Tibial artery (tissue), 4 donors: ENCODE results near the gene CHN1.

Experiments
- DNase-seq, 2 donors: peaks; one replicate each; pipeline ENCODE4 v3.0.0-alpha.2; 2019
- H3K27ac ChIP-seq, 2 donors: fragments of 200-600 bp; sonication (generic) in 1 of 2; 1 replicate in 1 of 2; 2 replicates in 1 of 2; pipeline ENCODE4 v1.5.1; 2018 to 2019; ENCODE audit warnings: mild to moderate bottlenecking in 1 of 2
- H3K27me3 ChIP-seq, 2 donors: fragments of 200-600 bp; sonication (generic) in 1 of 2; one replicate each; pipeline versions ENCODE4 v1.5.1 to v1.6.0; 2016 to 2019
- H3K36me3 ChIP-seq, 3 donors: fragments of 200-600 bp; sonication (generic) in 2 of 3; one replicate each; pipeline ENCODE4 v1.5.1; 2016 to 2019; ENCODE audit warnings: mild to moderate bottlenecking in 2 of 3
- H3K4me1 ChIP-seq, 4 donors: fragments of 200-600 bp; sonication (generic) in 2 of 4; 1 replicate in 3 of 4; 2 replicates in 1 of 4; pipeline ENCODE4 v1.5.1; 2016 to 2019
- H3K4me3 ChIP-seq, 2 donors: fragments of 200-600 bp; sonication (generic) in 1 of 2; 1 replicate in 1 of 2; 2 replicates in 1 of 2; pipeline ENCODE4 v1.5.1; 2018 to 2019; ENCODE audit warnings: mild to moderate bottlenecking in 2 of 2
- H3K9me3 ChIP-seq, 3 donors: fragments of 200-600 bp; sonication (generic) in 1 of 3; one replicate each; pipeline ENCODE4 v1.5.1; 2016 to 2019
- CTCF ChIP-seq, 2 experiments: fragments of 200-600 bp in 1 of 2; fragments of 450-650 bp in 1 of 2; IDR thresholded peaks; one replicate each; pipeline ENCODE4 v1.5.1; 2017 to 2019; ENCODE audit warnings: antibody characterized with exemption in 2 of 2, mild to moderate bottlenecking in 1 of 2, moderate library complexity in 1 of 2
- intact Hi-C: fragments of 100-400 bp; cut with DNase I; formaldehyde crosslinking; loops from one replicate; pipeline ENCODE4 v1.15.0; 2023; ENCODE audit warnings: low total_unique reads

CHN1 gene

GRCh38 chr2:175030380-175031271 lies 25.4 kb upstream of the CHN1 start:
- H3K9me3 ChIP-seq, result no peaks in the 10 kb centered on the region
- H3K4me3 ChIP-seq, result no peak overlapping the region
- H3K27ac ChIP-seq, result peak overlapping the region in 1 of 2 donors; percentile 96
- DNase-seq, result no peak
- peaks cover 0 to 40% (median 5%) of the 10 kb centered on the region in 4 donors for H3K4me1 ChIP-seq
- peak in 1 of 2 experiments; percentile 22 for TF ChIP-seq CTCF (IDR thresholded peaks at IDR 0.05)
- no peaks in the 10 kb centered on the region for H3K27me3 ChIP-seq
- no peaks in the 10 kb centered on the region for H3K36me3 ChIP-seq
- intact Hi-C loops, result loop anchor here (10.0 kb wide), 1 partner anchor 144 kb away; no protein-coding TSS in a partner anchor

GRCh38 chr2:175027755-175028154 lies 22.6 kb upstream of the CHN1 start:
- Histone ChIP-seq H3K36me3 (no peaks in the 10 kb centered on the region), H3K9me3 (no peaks in the 10 kb centered on the region), H3K27ac (peak overlapping the region; percentile 79 to 96), H3K27me3 (no peaks in the 10 kb centered on the region), H3K4me3 (no peak overlapping the region), H3K4me1 (peaks cover 0 to 42% (median 5%) of the 10 kb centered on the region in 4 donors)
- intact Hi-C loops, result no loop called here
- no peak for TF ChIP-seq CTCF (IDR thresholded peaks at IDR 0.05)
- no peak for DNase-seq

DNA sequence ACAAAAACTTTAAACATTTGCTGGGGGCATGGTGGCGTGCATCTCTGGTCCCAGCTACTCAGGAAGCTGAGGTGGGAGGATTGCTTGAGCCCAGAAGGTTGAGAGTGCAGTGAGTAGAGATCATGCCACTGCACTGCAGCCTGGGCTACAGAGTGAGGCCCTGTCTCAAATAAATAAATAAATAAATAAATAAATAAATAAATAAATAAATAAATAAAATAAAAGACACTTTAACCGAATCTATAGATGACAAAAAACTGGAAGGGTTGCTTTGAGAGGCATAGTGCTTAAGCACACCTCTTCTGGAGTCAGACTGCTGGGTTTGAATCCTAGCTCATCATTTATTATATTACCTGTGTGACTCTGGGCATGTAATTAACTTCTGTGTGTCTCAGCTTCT lies 21.2 kb upstream of the CHN1 start:
- Histone ChIP-seq H3K9me3 (no peaks in the 10 kb centered on the region), H3K4me1 (peaks cover 0 to 42% (median 5%) of the 10 kb centered on the region in 4 donors), H3K27me3 (no peaks in the 10 kb centered on the region), H3K27ac (peak overlapping the region in 1 of 2 donors; percentile 96), H3K36me3 (no peaks in the 10 kb centered on the region), H3K4me3 (no peak overlapping the region)
- no peak for DNase-seq
- no peak for TF ChIP-seq CTCF (IDR thresholded peaks at IDR 0.05)
- intact Hi-C loops, result no loop called here

DNA sequence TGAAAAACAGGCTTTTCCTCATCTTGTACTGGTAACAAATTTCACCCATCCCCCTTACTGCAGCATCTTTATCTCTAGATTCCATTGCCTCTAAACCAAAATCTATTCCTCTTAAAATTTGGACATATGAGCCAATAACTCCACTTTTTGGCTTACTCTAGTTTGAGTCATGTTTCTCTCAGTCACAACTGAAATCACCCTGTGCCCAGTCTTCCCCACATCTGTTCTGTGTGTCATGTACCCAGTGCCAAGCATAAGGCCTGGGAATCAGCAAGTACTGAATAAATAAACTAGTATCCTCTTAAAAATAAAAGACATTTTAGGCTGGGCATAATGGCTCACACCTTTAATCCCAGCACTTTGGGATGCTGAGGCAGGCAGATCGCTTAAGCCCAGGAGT lies 20.8 kb upstream of the CHN1 start:
- no peak overlapping the region for H3K4me3 ChIP-seq
- H3K27me3 ChIP-seq, result no peaks in the 10 kb centered on the region
- H3K27ac ChIP-seq, result peak overlapping the region in 1 of 2 donors; percentile 96
- no peak for TF ChIP-seq CTCF (IDR thresholded peaks at IDR 0.05)
- no peaks in the 10 kb centered on the region for H3K36me3 ChIP-seq
- DNase-seq, result peak in 1 of 2 donors; percentile 73
- no peaks in the 10 kb centered on the region for H3K9me3 ChIP-seq
- H3K4me1 ChIP-seq, result peaks cover 0 to 42% (median 5%) of the 10 kb centered on the region in 4 donors
- intact Hi-C loops, result no loop called here

GRCh38 chr2:175025233-175025632 lies 20.1 kb upstream of the CHN1 start:
- H3K4me3 ChIP-seq, result no peak overlapping the region
- intact Hi-C loops, result no loop called here
- no peaks in the 10 kb centered on the region for H3K27me3 ChIP-seq
- no peaks in the 10 kb centered on the region for H3K36me3 ChIP-seq
- TF ChIP-seq CTCF (IDR thresholded peaks at IDR 0.05), result no peak
- DNase-seq, result no peak
- H3K27ac ChIP-seq, result peak overlapping the region in 1 of 2 donors; percentile 96
- H3K9me3 ChIP-seq, result no peaks in the 10 kb centered on the region
- peaks cover 0 to 42% (median 5%) of the 10 kb centered on the region in 4 donors for H3K4me1 ChIP-seq
